ENCODE data around the gene ERAS.
A peak's percentile ranks its signal among the peaks of the same experiment; 100 is the strongest.

ERAS gene

GRCh38 chrX:48787505-48788443, 38.5 kb upstream of the ERAS start:
- no peak overlapping the region for H3K4me3 ChIP-seq (ENCODE audit: low read length)
- no peaks in the 10 kb centered on the region for H3K27me3 ChIP-seq (ENCODE audit: insufficient read depth, low read length)
- no peaks in the 10 kb centered on the region for H3K4me1 ChIP-seq (ENCODE audit: insufficient read depth, low read length)
- no peaks in the 10 kb centered on the region for H3K36me3 ChIP-seq (ENCODE audit: insufficient read depth, low read depth, low read length)
- no peaks in the 10 kb centered on the region for H3K9me3 ChIP-seq (ENCODE audit: insufficient read depth, low read depth, low read length)
- H3K27ac ChIP-seq (ENCODE audit: low read length): no peak overlapping the region
- no peak overlapping the region for H3K9ac ChIP-seq (ENCODE audit: low read depth, low read length)

GRCh38 chrX:48789366-48790220, 36.7 kb upstream of the ERAS start:
- H3K4me3 ChIP-seq (ENCODE audit: low read length): no peak overlapping the region
- H3K27ac ChIP-seq (ENCODE audit: low read length): no peak overlapping the region
- H3K27me3 ChIP-seq (ENCODE audit: insufficient read depth, low read length): no peaks in the 10 kb centered on the region
- H3K9ac ChIP-seq (ENCODE audit: low read depth, low read length): no peak overlapping the region
- no peaks in the 10 kb centered on the region for H3K9me3 ChIP-seq (ENCODE audit: insufficient read depth, low read depth, low read length)
- no peaks in the 10 kb centered on the region for H3K36me3 ChIP-seq (ENCODE audit: insufficient read depth, low read depth, low read length)
- H3K4me1 ChIP-seq (ENCODE audit: insufficient read depth, low read length): no peaks in the 10 kb centered on the region

GRCh38 chrX:48790477-48790876, 35.8 kb upstream of the ERAS start:
- no peak overlapping the region for H3K9ac ChIP-seq (ENCODE audit: low read depth, low read length)
- H3K36me3 ChIP-seq (ENCODE audit: insufficient read depth, low read depth, low read length): no peaks in the 10 kb centered on the region
- H3K27ac ChIP-seq (ENCODE audit: low read length): no peak overlapping the region
- no peaks in the 10 kb centered on the region for H3K27me3 ChIP-seq (ENCODE audit: insufficient read depth, low read length)
- no peak overlapping the region for H3K4me3 ChIP-seq (ENCODE audit: low read length)
- H3K4me1 ChIP-seq (ENCODE audit: insufficient read depth, low read length): no peaks in the 10 kb centered on the region
- H3K9me3 ChIP-seq (ENCODE audit: insufficient read depth, low read depth, low read length): no peaks in the 10 kb centered on the region

- no peak overlapping the region for H3K9ac ChIP-seq (ENCODE audit: low read depth, low read length)
Measured at GRCh38 chrX:48791063-48791820, 35.1 kb upstream of the ERAS start.

GRCh38 chrX:48792219-48792618, 34.1 kb upstream of the ERAS start:
- Histone ChIP-seq H3K4me3 (ENCODE audit: low read length) (no peak overlapping the region), H3K36me3 (ENCODE audit: insufficient read depth, low read depth, low read length) (no peaks in the 10 kb centered on the region), H3K9ac (ENCODE audit: low read depth, low read length) (no peak overlapping the region), H3K27ac (ENCODE audit: low read length) (no peak overlapping the region), H3K9me3 (ENCODE audit: insufficient read depth, low read depth, low read length) (no peaks in the 10 kb centered on the region), H3K27me3 (ENCODE audit: insufficient read depth, low read length) (no peaks in the 10 kb centered on the region), H3K4me1 (ENCODE audit: insufficient read depth, low read length) (no peaks in the 10 kb centered on the region)

More at GRCh38 chrX:48791063-48791820, 35.1 kb upstream of the ERAS start:
- no peaks in the 10 kb centered on the region for H3K9me3 ChIP-seq (ENCODE audit: insufficient read depth, low read depth, low read length)
- no peaks in the 10 kb centered on the region for H3K4me1 ChIP-seq (ENCODE audit: insufficient read depth, low read length)
- H3K27ac ChIP-seq (ENCODE audit: low read length): no peak overlapping the region
- no peaks in the 10 kb centered on the region for H3K27me3 ChIP-seq (ENCODE audit: insufficient read depth, low read length)
- H3K36me3 ChIP-seq (ENCODE audit: insufficient read depth, low read depth, low read length): no peaks in the 10 kb centered on the region
- no peak overlapping the region for H3K4me3 ChIP-seq (ENCODE audit: low read length)

GRCh38 chrX:48793935-48794334, 32.4 kb upstream of the ERAS start:
- no peaks in the 10 kb centered on the region for H3K4me1 ChIP-seq (ENCODE audit: insufficient read depth, low read length)
- H3K9me3 ChIP-seq (ENCODE audit: insufficient read depth, low read depth, low read length): no peaks in the 10 kb centered on the region
- H3K27ac ChIP-seq (ENCODE audit: low read length): no peak overlapping the region
- H3K9ac ChIP-seq (ENCODE audit: low read depth, low read length): no peak overlapping the region
- H3K4me3 ChIP-seq (ENCODE audit: low read length): no peak overlapping the region
- no peaks in the 10 kb centered on the region for H3K36me3 ChIP-seq (ENCODE audit: insufficient read depth, low read depth, low read length)
- H3K27me3 ChIP-seq (ENCODE audit: insufficient read depth, low read length): no peaks in the 10 kb centered on the region

- H3K27ac ChIP-seq (ENCODE audit: low read length): no peak overlapping the region
- no peak overlapping the region for H3K9ac ChIP-seq (ENCODE audit: low read depth, low read length)
- no peaks in the 10 kb centered on the region for H3K36me3 ChIP-seq (ENCODE audit: insufficient read depth, low read depth, low read length)
- H3K4me1 ChIP-seq (ENCODE audit: insufficient read depth, low read length): no peaks in the 10 kb centered on the region
- H3K4me3 ChIP-seq (ENCODE audit: low read length): no peak overlapping the region
- no peaks in the 10 kb centered on the region for H3K27me3 ChIP-seq (ENCODE audit: insufficient read depth, low read length)
- no peaks in the 10 kb centered on the region for H3K9me3 ChIP-seq (ENCODE audit: insufficient read depth, low read depth, low read length)
Measured at GRCh38 chrX:48794340-48794910, 31.9 kb upstream of the ERAS start.

- Histone ChIP-seq H3K9ac (ENCODE audit: low read depth, low read length) (no peak overlapping the region), H3K36me3 (ENCODE audit: insufficient read depth, low read depth, low read length) (no peaks in the 10 kb centered on the region), H3K9me3 (ENCODE audit: insufficient read depth, low read depth, low read length) (no peaks in the 10 kb centered on the region), H3K27me3 (ENCODE audit: insufficient read depth, low read length) (no peaks in the 10 kb centered on the region), H3K4me1 (ENCODE audit: insufficient read depth, low read length) (no peaks in the 10 kb centered on the region), H3K4me3 (ENCODE audit: low read length) (no peak overlapping the region), H3K27ac (ENCODE audit: low read length) (no peak overlapping the region)
Measured at GRCh38 chrX:48794911-48795515, 31.3 kb upstream of the ERAS start.

- Histone ChIP-seq H3K27me3 (ENCODE audit: insufficient read depth, low read length) (no peaks in the 10 kb centered on the region), H3K9me3 (ENCODE audit: insufficient read depth, low read depth, low read length) (no peaks in the 10 kb centered on the region), H3K27ac (ENCODE audit: low read length) (no peak overlapping the region), H3K4me1 (ENCODE audit: insufficient read depth, low read length) (0 out of 2 replicates have a peak, but pooled peaks cover 3% of the 10 kb centered on the region), H3K9ac (ENCODE audit: low read depth, low read length) (no peak overlapping the region), H3K4me3 (ENCODE audit: low read length) (no peak overlapping the region), H3K36me3 (ENCODE audit: insufficient read depth, low read depth, low read length) (peaks cover 5% of the 10 kb centered on the region; the same call in 1 of the 2 replicates)
Measured at GRCh38 chrX:48798318-48798717, 28.0 kb upstream of the ERAS start.

- peak overlapping the region; percentile 89; the same call in 1 of the 2 replicates for H3K9ac ChIP-seq (ENCODE audit: low read depth, low read length)
- peak overlapping the region; percentile 82 for H3K4me3 ChIP-seq (ENCODE audit: low read length)
- H3K4me1 ChIP-seq (ENCODE audit: insufficient read depth, low read length): 0 out of 2 replicates have a peak, but pooled peaks cover 3% of the 10 kb centered on the region
- H3K27ac ChIP-seq (ENCODE audit: low read length): peak overlapping the region; percentile 96
- peaks cover 24% of the 10 kb centered on the region; the same call in 1 of the 2 replicates for H3K36me3 ChIP-seq (ENCODE audit: insufficient read depth, low read depth, low read length)
- H3K27me3 ChIP-seq (ENCODE audit: insufficient read depth, low read length): no peaks in the 10 kb centered on the region
- no peaks in the 10 kb centered on the region for H3K9me3 ChIP-seq (ENCODE audit: insufficient read depth, low read depth, low read length)
Measured at GRCh38 chrX:48800574-48801279, 25.6 kb upstream of the ERAS start.

Data from iPS-20b (cell line).